ENCODE measurements around the gene SMCR8. TPM values are rescaled to one million over a fixed set of nuclear protein-coding genes. Genes with fewer than 3 reads are reported as not detected.

SMCR8 gene
- total RNA-seq, 1 donor from 2014 or later, result 9.5 TPM

DNA sequence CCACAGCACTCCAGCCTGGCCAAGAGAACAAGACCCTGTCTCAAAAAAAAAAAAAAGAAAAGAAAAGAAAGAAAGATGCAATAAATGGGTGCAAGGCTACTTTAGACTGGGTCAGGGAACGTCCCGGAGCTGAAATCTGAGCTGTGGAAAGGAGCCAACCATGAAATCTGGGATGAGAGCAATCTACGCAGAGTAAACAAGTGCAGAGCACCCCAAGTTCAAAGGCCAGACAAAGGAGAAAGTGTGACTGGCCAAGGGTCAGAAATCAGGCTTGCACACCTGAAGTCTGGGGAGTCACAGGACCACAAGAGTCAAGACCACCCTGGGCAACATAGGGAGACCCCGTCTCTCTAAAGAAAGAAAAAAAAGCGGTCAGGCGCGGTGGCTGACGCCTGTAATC is 45.4 kb downstream of the SMCR8 start:
- TF ChIP-seq, protein P1, sequence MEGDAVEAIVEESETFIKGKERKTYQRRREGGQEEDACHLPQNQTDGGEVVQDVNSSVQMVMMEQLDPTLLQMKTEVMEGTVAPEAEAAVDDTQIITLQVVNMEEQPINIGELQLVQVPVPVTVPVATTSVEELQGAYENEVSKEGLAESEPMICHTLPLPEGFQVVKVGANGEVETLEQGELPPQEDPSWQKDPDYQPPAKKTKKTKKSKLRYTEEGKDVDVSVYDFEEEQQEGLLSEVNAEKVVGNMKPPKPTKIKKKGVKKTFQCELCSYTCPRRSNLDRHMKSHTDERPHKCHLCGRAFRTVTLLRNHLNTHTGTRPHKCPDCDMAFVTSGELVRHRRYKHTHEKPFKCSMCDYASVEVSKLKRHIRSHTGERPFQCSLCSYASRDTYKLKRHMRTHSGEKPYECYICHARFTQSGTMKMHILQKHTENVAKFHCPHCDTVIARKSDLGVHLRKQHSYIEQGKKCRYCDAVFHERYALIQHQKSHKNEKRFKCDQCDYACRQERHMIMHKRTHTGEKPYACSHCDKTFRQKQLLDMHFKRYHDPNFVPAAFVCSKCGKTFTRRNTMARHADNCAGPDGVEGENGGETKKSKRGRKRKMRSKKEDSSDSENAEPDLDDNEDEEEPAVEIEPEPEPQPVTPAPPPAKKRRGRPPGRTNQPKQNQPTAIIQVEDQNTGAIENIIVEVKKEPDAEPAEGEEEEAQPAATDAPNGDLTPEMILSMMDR (conservative IDR thresholded peaks at IDR 0.05; ENCODE audit: low read depth, low read length), result no peak

DNA sequence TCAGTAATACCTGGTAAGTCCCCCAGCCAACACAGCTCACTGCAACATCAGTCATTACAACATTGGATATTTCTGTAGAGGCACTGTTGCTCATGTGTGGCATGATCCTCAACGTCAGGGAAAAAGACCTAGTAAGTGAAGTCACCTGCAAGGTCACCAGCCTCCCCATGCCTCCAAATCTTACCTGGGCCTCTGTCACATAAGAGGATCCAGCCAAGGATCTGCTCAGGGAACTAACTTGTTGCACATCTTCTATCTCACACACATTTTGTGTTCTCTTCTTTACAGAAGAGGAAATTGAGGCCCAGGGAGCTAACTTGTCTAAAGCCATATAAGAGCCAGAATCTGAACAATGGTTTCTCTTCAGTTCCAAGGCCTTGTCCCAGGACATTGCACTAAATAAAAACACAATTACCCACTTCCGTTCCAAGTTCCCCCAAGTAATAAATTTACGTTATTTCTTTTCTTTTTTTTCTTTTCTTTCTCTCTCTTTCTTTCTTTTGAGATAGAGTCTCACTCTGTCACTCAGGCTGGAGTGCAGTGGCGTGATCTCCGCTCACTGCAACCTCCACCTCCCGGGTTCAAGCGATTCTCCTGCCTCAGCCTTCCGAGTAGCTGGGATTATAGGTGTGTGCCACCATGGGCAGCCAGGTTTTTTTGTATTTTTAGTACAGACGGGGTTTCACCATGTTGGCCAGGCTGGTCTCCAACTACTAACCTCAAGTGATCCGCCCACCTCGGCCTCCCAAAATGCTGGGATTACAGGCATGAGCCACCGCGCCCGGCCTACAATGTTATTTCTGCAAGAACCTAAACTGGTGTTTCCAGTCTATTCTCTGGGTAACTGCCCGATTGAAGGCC is 47.0 kb downstream of the SMCR8 start:
- H3K4me3 ChIP-seq (ENCODE audit: low read depth, low read length), result peak overlapping the region; percentile 85
- peak; percentile 18 for DNase-seq (ENCODE audit: low read depth)
- TF ChIP-seq, protein P1 (conservative IDR thresholded peaks at IDR 0.05; ENCODE audit: low read depth, low read length), result no peak

More for the DNA sequence above, 45.4 kb downstream of the SMCR8 start:
- H3K4me3 ChIP-seq (ENCODE audit: low read depth, low read length), result no peak overlapping the region
- no peak for DNase-seq (ENCODE audit: low read depth)

- peak overlapping the region; percentile 85 for H3K4me3 ChIP-seq (ENCODE audit: low read depth, low read length)
- peak; percentile 74 for DNase-seq (ENCODE audit: low read depth)
- TF ChIP-seq, protein P1 (conservative IDR thresholded peaks at IDR 0.05; ENCODE audit: low read depth, low read length), result no peak
Observed at GRCh38 chr17:18362698-18363100, 47.6 kb downstream of the SMCR8 start.

DNA sequence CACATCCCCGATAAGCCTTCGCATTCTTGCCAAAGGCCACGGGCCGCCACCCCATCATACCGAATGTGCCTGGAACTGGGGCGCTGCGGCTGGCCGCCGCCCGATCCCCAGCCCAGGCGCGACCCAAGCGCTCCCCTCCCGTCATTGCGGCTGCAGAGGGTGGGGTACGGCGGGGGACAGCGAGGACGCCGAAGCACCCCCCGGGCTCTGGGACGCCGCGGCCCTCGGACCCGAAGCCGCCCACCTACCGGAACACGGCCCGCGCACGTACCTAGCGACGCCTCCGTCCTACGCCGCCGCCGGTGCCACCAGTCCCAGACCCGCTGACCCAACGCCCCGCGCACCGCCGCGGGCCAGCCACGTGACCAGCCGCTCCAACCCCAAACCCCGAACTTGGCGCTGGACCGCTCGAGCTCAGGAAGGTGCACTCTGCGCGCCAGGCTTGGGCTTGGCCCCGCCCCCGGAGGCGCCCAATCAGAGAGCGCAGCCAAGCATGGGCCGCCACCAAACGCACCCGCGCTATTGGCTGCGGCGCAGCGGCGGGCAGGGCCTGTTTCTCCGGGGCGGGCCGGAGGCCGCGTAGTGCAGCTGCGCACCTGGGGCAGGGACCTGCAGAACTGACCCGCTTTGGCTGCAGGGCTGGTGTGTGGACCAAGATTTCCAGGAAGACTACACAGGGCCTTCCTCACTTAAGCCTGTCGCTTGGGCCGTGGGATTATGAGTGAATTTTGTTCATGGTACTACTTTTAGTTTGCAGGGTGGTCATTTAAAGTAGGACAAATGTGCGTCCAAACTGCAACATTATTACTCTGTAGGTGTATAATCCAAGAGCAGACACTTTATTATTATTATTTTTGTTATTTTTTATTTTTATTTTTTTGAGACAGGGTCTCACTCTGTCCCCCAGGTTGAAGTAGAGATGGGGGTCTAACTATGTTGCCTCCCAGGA is 48.3 kb downstream of the SMCR8 start, which contains the start of gene SHMT1:
Gene SHMT1, minus strand, starts transcription at position 450 of the 949 bp plus-strand sequence. CDS start 7,569 bp downstream, outside the sequence.
- TF ChIP-seq, protein P1 (conservative IDR thresholded peaks at IDR 0.05; ENCODE audit: low read depth, low read length), result no peak
- H3K4me3 ChIP-seq (ENCODE audit: low read depth, low read length), result peak within 1 kb of the TSS; percentile 85
- DNase-seq (ENCODE audit: low read depth), result peak; percentile 16

GRCh38 chr17:18364166-18364565 is 49.1 kb downstream of the SMCR8 start:
- H3K4me3 ChIP-seq (ENCODE audit: low read depth, low read length), result no peak overlapping the region
- TF ChIP-seq, protein P1 (conservative IDR thresholded peaks at IDR 0.05; ENCODE audit: low read depth, low read length), result no peak
- no peak for DNase-seq (ENCODE audit: low read depth)

DNA sequence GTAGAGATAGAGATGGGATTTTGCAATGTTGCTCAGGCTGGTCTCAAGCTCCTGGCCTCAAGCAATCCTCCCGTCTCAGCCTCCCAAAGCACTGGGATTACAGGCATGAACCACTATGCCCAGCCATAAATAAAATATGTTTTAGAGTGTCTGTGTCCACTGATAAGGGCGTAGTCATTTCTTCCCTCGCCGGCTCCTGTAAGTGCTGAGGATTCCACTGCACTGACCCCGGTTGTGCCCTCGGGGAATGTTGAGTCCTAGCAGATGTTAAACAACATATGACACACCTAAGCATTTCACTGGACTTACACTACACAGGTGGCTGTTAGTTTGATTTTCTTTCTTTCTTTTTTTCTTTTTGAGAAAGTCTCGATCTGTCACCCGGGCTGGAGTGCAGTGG is 53.9 kb downstream of the SMCR8 start:
- TF ChIP-seq, protein P1 (conservative IDR thresholded peaks at IDR 0.05; ENCODE audit: low read depth, low read length), result no peak
- DNase-seq (ENCODE audit: low read depth), result no peak

More for the DNA sequence above, 53.9 kb downstream of the SMCR8 start:
- no peak overlapping the region for H3K4me3 ChIP-seq (ENCODE audit: low read depth, low read length)

Data from epithelial cell of proximal tubule (primary cell).